Activated naive CD4-positive, alpha-beta T cell treated with anti-CD3 and anti-CD28 coated beads, Interleukin-2, amount 50 U/mL, for 72 hours (primary cell): ENCODE data around the gene KIAA0513. TPM values are rescaled to one million over a fixed set of nuclear protein-coding genes. Genes with fewer than 3 reads are reported as not detected.
"Not testable (repeated sequence)": the region's sequence is repeated elsewhere in the genome, so short reads cannot be mapped to it uniquely, and the experiment has no call there.

Source experiments
- ATAC-seq, 2 donors: fragments of 150-1000 bp; cut with Tn5 transposase; 2 replicates each; pipeline ENCODE4 v1.10.0; 2021; ENCODE audit warnings: mild to moderate bottlenecking in 2 of 2, moderate library complexity in 2 of 2
- DNase-seq, 2 donors: peaks; one replicate each; pipeline ENCODE4 v3.0.0; 2021 to 2022; ENCODE audit warnings: low spot score in 2 of 2
- H3K27ac Mint-ChIP-seq, 2 donors: one replicate each; pipeline ENCODE4 v1.8.0; 2022; ENCODE audit warnings: mild to moderate bottlenecking in 2 of 2, mixed read lengths in 2 of 2
- H3K36me3 Mint-ChIP-seq, 2 donors: one replicate each; pipeline ENCODE4 v1.8.0; 2022; ENCODE audit warnings: mixed read lengths in 2 of 2
- H3K9me3 Mint-ChIP-seq, 2 donors: one replicate each; pipeline ENCODE4 v1.8.0; 2022; ENCODE audit warnings: mixed read lengths in 2 of 2
- total RNA-seq, 2 donors: library from RNA; stranded (reverse); gene quantifications; one replicate each; pipeline ENCODE4 v1.2.3, GENCODE V29; 2022

KIAA0513 gene
- total RNA-seq, 2 donors from 2014 or later, result 5.5 to 15.0 TPM

- not testable (repeated sequence) for H3K36me3 Mint-ChIP-seq
These were observed 95.8 kb downstream of the KIAA0513 start for GRCh38 chr16:85123441-85123840.

GRCh38 chr16:85123891-85124635 is 96.5 kb downstream of the KIAA0513 start:
- DNase-seq (no peak), ATAC-seq (no peak)
- H3K9me3 Mint-ChIP-seq, result no peaks in the 10 kb centered on the region
- no peak overlapping the region for H3K27ac Mint-ChIP-seq
- H3K36me3 Mint-ChIP-seq, result no peaks in the 10 kb centered on the region

More at GRCh38 chr16:85123441-85123840, 95.8 kb downstream of the KIAA0513 start:
- H3K9me3 Mint-ChIP-seq, H3K27ac Mint-ChIP-seq, DNase-seq, ATAC-seq: not testable (repeated sequence)

DNA sequence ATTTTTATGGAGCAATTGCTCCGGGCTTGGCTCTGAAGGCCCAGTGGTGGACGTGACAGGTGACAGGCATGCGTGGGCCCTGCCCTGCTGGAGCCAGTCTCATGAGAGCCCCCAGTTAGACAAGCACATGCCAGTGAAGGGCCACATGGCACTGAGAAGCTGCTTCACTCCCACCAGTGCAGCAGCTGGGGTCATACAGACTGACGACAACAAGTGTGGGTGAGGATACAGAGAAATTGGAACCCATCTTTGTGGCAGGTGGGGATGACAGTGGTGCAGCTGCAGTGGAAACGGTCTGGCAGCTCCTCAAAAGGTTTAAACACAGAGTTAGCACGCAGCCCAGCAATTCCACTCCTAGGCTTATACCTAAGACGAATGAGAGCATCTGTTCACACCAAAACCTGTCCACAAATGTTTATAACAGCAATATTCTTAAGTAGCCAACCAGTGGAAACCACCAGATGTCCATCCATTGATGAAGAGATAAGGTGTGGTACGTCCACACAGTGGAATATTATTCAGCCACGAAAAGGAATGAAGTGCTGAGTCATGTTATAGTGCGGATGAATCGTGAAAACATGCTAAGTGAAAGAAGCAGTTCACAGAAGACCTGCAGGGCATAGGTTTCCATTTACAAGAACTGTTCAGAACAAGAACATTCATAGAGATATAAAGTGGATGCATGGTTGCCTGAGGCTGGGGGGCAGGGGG is 97.2 kb downstream of the KIAA0513 start:
- Mint-ChIP-seq H3K9me3 (no peaks in the 10 kb centered on the region), H3K27ac (no peak overlapping the region), H3K36me3 (no peaks in the 10 kb centered on the region)
- no peak for DNase-seq
- ATAC-seq, result no peak

DNA sequence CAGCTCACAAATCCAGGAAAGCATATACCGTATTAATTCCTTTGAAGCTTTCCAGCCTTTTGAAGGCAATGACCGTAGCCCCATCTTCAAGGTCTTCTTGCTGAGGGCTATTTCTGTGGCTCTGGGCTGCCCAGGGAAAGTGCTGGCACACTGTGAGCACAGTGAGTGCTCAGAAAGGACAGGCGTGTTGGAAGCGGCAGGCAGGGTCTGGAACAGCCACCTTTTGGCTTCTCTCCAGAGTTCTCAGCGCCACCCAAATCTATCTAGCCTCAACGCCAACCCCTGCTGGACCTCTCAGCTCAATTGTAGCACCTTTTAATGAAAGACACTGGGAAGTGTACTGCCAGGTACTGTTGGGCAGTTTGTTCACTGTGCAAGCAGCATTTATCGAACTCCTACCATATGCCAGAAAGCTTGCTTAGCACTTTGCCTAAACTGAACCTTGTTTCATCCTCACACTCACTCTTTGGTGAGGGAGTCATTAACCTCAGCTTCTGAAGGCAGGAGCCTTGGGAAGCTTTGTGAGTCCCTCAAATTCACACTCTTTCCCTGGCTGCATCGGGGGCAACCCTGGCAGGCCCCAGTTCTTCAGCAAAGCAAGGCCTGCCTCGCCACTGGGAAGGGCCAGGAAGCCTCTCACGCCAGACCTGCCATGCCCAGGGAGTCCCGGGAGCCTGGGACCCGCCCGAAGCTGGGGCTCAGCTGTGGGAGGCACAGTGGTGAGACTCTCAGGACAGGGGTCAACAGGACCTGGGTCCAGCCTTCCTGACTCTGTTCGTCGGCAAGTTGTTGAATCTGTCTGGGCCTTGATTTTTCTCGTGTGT is 98.2 kb downstream of the KIAA0513 start:
- ATAC-seq (no peak), DNase-seq (no peak)
- Mint-ChIP-seq H3K27ac (no peak overlapping the region), H3K9me3 (no peaks in the 10 kb centered on the region), H3K36me3 (no peaks in the 10 kb centered on the region)

- Mint-ChIP-seq H3K9me3 (no peaks in the 10 kb centered on the region), H3K36me3 (no peaks in the 10 kb centered on the region), H3K27ac (peak overlapping the region in 1 of 2 donors; percentile 75)
- no peak for ATAC-seq
- no peak for DNase-seq
These were observed 98.8 kb downstream of the KIAA0513 start for GRCh38 chr16:85126394-85126704.

- DNase-seq (no peak), ATAC-seq (peak in 1 of 2 donors; percentile 56)
- Mint-ChIP-seq H3K27ac (peak overlapping the region in 1 of 2 donors; percentile 75), H3K9me3 (no peaks in the 10 kb centered on the region), H3K36me3 (no peaks in the 10 kb centered on the region)
These were observed 99.2 kb downstream of the KIAA0513 start for GRCh38 chr16:85126705-85127378.

- Mint-ChIP-seq H3K27ac (peak overlapping the region in 1 of 2 donors; percentile 75), H3K36me3 (no peaks in the 10 kb centered on the region), H3K9me3 (no peaks in the 10 kb centered on the region)
- ATAC-seq (no peak), DNase-seq (no peak)
These were observed 99.8 kb downstream of the KIAA0513 start for GRCh38 chr16:85127379-85127723.

GRCh38 chr16:85128079-85128837 is 100.7 kb downstream of the KIAA0513 start:
- no peaks in the 10 kb centered on the region for H3K9me3 Mint-ChIP-seq
- H3K36me3 Mint-ChIP-seq, result no peaks in the 10 kb centered on the region
- DNase-seq (no peak), ATAC-seq (no peak)
- H3K27ac Mint-ChIP-seq, result no peak overlapping the region

DNA sequence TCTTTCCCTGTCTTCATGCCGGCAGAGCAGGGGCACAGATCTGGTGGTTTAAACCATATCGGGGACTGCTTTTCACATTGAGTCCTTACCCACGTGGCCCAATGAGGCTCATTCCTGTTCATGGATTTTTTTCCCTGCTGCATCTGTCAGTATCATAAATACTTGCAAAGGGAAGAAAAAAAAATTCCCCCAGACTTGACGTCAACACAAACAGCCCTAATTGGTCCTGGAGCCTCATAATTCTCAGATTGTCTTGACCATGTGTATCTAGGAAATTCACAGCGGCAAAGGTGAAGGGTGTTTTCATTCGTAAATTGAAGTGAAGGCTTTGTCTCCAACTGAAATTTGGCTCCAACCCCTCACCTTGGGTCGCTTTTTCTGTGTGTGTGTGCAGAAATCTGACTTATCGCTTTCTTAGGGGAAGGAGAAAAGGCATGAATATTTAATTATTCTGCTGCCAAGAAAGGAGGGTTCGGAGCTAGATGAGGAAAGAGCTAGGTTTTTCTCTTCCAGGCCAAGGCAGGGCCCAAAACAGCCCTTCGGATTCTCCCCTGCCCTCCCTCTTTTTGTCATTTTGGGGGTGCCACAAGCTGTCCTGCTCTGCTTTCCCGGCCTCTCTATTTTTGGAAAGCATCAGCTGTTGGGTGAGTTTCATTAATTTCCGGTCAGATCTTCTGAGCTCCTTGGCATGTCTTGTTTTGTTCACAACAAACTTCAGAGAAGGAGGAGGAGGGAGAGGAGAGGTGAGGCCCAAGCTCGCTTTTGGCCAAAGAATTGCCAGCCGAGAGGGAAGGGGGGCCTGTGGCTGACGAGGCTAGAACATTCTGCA is 102.5 kb downstream of the KIAA0513 start:
- Mint-ChIP-seq H3K9me3 (no peaks in the 10 kb centered on the region), H3K36me3 (no peaks in the 10 kb centered on the region), H3K27ac (no peak overlapping the region)
- DNase-seq (no peak), ATAC-seq (no peak)

GRCh38 chr16:85130705-85131028 is 103.1 kb downstream of the KIAA0513 start:
- no peak overlapping the region for H3K27ac Mint-ChIP-seq
- no peaks in the 10 kb centered on the region for H3K9me3 Mint-ChIP-seq
- DNase-seq (no peak), ATAC-seq (no peak)
- H3K36me3 Mint-ChIP-seq, result no peaks in the 10 kb centered on the region

GRCh38 chr16:85132456-85133289 is 105.1 kb downstream of the KIAA0513 start:
- Mint-ChIP-seq H3K9me3 (no peaks in the 10 kb centered on the region), H3K36me3 (no peaks in the 10 kb centered on the region), H3K27ac (no peak overlapping the region)
- DNase-seq (no peak), ATAC-seq (no peak)

DNA sequence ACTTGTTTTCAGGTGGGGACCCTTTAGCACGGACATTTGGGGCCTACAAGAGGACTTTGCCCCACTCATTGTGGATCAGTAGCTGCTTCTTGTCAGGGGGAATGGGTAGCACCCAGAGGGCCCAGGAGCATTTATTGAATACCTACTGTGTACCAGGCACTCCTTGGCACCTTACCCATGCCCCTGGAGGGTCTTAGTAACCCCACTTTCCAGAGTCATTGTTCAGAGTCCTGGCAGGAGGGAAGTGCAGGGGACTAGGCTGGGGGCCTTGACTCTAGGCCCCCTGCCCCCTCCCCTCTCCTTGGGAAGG is 105.7 kb downstream of the KIAA0513 start:
- Mint-ChIP-seq H3K9me3 (no peaks in the 10 kb centered on the region), H3K36me3 (no peaks in the 10 kb centered on the region), H3K27ac (no peak overlapping the region)
- ATAC-seq (no peak), DNase-seq (no peak)

DNA sequence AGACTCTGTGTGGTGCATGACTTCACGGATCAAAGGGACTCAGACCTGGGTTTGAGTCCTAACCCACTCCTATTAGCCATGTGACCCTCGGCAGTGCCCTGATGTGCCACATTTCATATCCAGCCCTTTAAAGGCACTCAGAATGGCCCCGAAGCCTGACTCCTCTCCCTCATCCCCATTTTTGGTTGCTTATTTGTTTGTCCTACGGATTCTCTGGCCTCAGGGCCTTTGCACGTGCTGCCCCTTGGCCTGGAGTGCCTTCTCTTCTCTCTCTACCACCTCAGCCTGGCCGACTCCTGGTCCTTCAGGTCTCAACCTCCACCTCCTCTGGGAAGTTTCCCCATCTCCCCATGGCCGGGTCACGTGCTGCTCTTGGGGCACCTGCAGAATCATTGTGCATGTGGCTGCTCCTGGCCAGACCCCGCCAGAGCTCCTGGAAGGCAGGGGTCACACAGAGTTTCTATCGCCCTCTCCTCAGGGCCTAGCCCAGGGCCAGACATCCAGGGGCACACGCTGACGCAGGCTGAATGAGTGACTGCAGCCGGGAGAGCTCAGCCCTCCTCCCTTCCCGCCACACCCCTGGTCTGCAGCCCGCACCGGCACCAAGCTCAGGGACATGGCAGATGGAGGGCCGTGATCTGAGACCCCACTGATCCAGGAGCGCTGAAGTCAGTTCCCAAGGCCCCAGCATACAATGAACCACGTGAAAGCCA is 106.6 kb downstream of the KIAA0513 start:
- DNase-seq (no peak), ATAC-seq (no peak)
- Mint-ChIP-seq H3K36me3 (no peaks in the 10 kb centered on the region), H3K9me3 (no peaks in the 10 kb centered on the region), H3K27ac (no peak overlapping the region)

GRCh38 chr16:85134789-85135142 is 107.2 kb downstream of the KIAA0513 start:
- Mint-ChIP-seq H3K9me3 (no peaks in the 10 kb centered on the region), H3K36me3 (no peaks in the 10 kb centered on the region), H3K27ac (no peak overlapping the region)
- no peak for ATAC-seq
- no peak for DNase-seq
